Stimulated activated CD8-positive, alpha-beta memory T cell treated with anti-CD3 and anti-CD28 coated beads, Interleukin-2, amount 100 ng/mL, for 48 hours (primary cell): ENCODE data around the gene CCT6A.
"Not testable (repeated sequence)": the region's sequence is repeated elsewhere in the genome, so short reads cannot be mapped to it uniquely, and the experiment has no call there.

Source experiments
- DNase-seq, 2 donors: peaks; one replicate each; pipeline ENCODE4 v3.0.0-alpha.2; 2020; ENCODE audit warnings: low read depth in 2 of 2

CCT6A gene

DNA sequence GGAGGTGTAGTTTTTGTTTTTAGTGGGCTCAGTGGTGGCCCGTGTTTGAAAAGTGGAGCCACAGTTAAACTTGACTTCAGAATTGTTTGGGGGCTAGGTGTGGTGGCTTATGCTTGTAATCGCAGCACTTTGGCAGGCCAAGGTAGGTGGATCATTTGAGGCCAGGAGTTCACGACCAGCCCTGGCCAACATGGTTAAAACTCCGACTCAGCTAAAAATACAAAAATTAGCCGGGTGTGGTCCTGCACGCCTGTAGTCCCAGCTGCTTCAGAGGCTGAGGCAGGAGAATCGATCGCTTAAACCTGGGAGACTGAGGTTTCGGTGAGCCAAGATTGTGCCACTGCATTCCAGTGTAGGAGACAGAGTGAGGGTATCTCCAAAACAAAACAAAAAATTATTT, 1.8 kb downstream of the CCT6A start:
- no peak for DNase-seq

GRCh38 chr7:56053993-56054392, 2.4 kb downstream of the CCT6A start:
- no peak for DNase-seq

GRCh38 chr7:56062382-56062781, 10.8 kb downstream of the CCT6A start:
- DNase-seq, result no peak

- DNase-seq, result no peak
Observed at GRCh38 chr7:56063500-56063881, 11.9 kb downstream of the CCT6A start.

DNA sequence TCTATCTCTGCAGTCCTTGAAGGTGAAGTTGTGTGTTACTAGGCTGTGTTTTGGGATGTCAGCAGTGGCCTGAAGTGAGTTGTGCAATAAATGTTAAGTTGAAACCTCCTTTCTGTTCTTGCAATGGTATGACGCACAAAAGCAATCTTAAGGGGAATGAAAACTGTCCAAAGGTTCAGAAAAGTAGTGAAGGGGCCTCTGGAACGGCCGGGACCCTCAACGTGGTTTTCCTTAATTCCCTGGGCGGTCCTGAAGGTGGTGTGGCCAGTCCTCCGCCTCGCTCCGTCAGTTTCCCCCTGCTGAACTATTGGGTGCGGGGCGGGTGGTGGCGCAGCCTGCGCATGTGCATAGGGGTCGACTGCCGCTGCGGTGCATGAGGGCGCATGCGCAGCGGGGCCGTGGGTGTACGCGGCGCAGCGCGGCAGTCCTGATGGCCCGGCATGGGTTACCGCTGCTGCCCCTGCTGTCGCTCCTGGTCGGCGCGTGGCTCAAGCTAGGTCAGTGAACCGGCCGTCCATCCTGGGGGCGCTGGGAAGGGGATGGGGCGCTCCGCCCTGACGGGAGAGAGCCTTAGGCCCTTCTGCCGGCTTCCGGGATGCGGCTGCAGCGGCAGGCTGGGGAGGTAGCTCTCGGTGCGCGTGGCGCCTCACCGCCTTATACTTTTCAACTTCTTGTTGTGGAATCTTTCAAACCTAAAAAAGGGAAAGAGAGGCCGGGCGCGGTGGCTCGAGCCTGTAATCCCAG, 12.5 kb downstream of the CCT6A start, which contains the start of gene SUMF2:
TSS of gene SUMF2 (plus strand) at position 405 of the 744 bp plus-strand sequence. CDS start at position 431, 26 bp downstream.
- DNase-seq, result peak; percentile 86 to 87

- DNase-seq, result not testable (repeated sequence)
Observed at GRCh38 chr7:56066376-56066775, 14.8 kb downstream of the CCT6A start.

DNA sequence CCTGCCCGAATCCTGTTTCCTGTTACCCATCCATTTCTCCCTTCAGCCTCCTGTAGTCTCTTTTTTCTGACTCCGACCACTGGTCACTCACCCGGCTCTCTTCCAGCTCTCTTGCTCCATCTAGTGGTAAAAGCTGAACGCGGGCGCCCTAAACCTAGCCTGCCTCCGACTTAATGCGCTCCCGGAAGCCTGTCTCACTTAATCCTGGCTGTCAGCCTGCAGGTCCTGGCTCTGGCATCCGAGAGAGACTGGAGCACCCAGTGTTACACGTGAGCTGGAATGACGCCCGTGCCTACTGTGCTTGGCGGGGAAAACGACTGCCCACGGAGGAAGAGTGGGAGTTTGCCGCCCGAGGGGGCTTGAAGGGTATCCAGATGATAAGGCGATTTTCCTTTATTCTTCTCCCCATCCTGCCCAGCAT, 22.8 kb downstream of the CCT6A start:
- peak; percentile 34 to 62 for DNase-seq

DNA sequence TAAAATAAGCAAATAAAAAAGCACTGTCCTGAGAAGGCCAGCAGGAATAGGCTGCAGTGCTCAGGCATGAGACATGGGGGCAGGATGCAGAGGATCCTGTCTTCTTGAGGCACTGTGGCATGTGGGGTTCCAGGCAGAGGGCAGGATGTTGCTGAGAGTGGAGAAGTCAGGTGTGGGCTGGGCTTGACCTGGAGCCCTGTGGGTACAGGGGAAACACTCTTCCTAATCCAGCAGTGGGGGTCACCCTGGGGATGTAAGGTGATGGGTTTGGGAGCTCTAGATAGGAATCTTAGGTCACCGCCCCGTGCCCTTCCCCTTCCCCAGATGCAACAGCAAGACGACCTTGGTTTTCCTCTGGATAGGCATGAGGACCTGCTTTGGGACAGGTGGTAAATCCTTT, 26.1 kb downstream of the CCT6A start:
- DNase-seq, result no peak

GRCh38 chr7:56078196-56078595, 26.6 kb downstream of the CCT6A start:
- no peak for DNase-seq

DNA sequence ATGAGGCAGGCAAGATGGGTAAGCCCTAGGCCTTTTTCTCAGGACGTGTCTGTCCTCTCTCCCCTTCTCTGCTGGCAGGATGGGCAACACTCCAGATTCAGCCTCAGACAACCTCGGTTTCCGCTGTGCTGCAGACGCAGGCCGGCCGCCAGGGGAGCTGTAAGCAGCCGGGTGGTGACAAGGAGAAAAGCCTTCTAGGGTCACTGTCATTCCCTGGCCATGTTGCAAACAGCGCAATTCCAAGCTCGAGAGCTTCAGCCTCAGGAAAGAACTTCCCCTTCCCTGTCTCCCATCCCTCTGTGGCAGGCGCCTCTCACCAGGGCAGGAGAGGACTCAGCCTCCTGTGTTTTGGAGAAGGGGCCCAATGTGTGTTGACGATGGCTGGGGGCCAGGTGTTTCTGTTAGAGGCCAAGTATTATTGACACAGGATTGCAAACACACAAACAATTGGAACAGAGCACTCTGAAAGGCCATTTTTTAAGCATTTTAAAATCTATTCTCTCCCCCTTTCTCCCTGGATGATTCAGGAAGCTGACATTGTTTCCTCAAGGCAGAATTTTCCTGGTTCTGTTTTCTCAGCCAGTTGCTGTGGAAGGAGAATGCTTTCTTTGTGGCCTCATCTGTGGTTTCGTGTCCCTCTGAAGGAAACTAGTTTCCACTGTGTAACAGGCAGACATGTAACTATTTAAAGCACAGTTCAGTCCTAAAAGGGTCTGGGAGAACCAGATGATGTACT, 28.1 kb downstream of the CCT6A start:
- DNase-seq, result no peak

- not testable (repeated sequence) for DNase-seq
Observed at GRCh38 chr7:56080726-56081435, 29.3 kb downstream of the CCT6A start.

DNA sequence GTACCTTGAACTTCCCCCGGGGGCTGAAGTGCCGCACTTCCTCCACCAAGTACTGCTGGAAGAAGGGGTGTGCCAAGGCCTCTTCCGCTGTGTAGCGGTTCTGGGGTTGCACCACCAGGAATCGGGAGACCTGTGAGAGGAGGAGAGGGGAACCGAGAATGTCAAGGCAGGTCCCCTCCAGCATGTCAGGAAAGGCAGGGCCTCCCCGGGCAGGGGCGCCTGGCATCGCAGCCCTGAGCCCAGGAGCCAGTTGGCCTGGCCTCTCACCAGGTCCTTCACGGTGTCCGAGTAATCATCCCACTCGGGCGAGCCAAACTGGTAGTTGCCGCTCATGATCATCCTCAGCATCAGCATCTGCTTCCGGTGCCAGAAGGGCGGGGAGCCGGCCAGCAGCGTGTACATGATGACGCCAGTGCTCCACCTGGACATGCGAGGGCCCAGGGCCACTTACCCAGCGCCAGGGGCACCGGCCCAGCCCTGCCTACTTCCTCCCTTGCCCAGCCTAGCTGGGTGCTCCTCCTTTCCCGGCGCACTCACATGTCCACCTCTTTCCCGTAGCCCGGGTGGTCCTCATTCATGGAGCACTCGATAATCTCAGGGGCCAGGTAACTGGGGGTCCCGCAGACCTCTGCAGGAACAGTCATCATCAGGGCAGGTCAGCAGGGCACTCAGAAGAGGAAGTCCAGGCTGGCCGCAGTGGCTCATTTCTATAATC, 30.2 kb downstream of the CCT6A start:
- DNase-seq, result no peak

DNA sequence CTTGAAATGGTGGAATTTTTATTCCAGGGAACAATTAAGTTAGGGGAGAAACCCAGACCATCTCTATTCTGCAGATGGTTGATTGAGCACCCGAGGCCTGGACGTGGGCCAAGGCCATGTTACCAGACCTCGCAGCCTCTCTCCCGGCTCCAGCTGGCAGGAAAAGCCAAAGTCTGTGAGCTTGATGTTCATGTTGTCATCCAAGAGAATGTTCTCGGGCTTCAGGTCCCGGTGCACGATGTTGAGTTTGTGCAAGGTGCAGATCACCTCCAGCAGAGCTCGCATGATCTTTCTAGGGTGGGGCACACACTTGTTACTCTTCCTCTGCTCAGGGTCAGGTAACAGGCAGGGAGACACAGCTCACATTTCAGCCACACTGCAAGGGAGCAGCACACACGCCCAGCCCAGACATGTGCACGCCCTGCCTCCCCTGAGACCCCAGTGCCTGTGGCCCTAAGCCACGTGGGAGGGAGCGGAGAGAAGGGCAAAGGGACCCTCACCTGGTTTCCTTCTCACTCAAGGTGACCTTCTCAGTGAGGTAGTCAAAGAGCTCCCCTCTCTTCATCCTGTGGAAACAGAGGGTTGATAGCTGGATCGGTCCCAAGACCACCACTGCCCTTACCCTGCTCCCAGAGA, 31.7 kb downstream of the CCT6A start:
- no peak for DNase-seq

- DNase-seq, result no peak
Observed at GRCh38 chr7:56086761-56087160, 35.2 kb downstream of the CCT6A start.

DNA sequence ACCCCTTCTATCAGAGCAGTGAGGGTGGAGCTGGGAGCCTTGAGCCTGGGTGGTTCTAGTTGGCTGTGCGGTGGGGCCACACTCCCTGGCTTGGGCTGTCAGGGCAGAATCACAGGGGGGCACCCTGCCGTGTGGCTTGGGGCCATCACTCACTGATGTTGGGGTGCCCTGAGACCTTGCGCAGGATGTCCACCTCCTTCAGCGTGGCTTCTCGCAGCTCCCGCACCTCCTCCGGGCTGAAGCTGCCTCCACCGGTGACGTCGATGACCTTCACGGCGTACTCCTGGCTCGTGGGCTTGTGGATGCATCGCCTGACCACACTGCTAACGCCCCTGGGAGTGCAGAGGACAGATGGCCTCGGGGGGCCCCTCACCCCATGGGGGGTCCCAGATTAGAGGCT, 35.9 kb downstream of the CCT6A start:
- DNase-seq, result no peak

- DNase-seq, result no peak
Observed at GRCh38 chr7:56091591-56091990, 40.0 kb downstream of the CCT6A start.

- not testable (repeated sequence) for DNase-seq
Observed at GRCh38 chr7:56092388-56092787, 40.8 kb downstream of the CCT6A start.

- DNase-seq, result no peak
Observed at GRCh38 chr7:56092789-56093531, 41.4 kb downstream of the CCT6A start, which contains the start of gene PHKG1. Gene PHKG1, minus strand, starts transcription at chr7:56092952. Its CDS starts 4,011 bp downstream, at chr7:56088941.

GRCh38 chr7:56097700-56098099, 46.1 kb downstream of the CCT6A start:
- DNase-seq, result no peak

DNA sequence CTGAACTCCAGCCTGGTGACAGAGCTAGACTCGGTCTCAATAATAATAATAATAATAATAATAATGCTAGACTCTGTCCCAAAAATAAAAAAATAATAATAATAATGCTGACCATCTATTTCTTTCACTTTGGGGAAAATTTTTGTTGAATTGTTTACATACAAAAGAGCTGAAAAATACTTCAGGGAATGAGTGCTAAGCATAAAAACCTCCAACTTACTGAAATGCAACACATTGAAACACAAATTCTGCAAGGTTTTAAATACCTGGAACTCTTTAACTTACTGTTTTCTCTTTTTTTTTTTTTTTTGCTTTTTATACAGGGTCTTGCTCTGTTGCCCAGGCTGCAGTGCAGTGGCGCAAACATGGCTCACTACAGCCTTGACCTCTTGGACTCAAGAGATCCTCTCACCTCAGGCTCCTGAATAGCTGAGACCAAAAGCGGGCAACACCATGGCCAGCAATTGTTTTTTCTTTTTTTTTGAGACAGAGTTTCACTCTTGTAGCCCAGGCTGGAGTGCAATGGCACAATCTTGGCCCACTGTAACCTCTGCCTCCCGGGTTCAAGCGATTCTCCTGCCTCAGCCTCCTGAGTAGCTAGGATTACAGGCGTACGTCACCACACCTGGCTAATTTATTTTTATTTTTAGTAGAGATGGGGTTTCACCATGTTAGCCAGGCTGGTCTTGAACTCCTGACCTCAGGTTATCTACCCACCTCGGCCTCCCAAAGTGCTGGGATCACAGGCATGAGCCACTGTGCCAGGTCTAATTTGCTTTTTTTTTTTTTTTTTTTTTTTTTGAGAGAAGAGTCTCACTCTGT, 46.8 kb downstream of the CCT6A start:
- DNase-seq, result not testable (repeated sequence)
